ENCODE measurements around the gene PLEKHA7.

GRCh38 chr11:17013548-17014320 is 480 bp downstream of the PLEKHA7 start:
- TF ChIP-seq CTCF (IDR thresholded peaks at IDR 0.05) (no peak), POLR2AphosphoS5 (IDR thresholded peaks at IDR 0.05) (no peak), POLR2A (IDR thresholded peaks at IDR 0.05) (no peak)

Data from upper lobe of left lung (tissue), 4 donors.